Colonic mucosa (tissue), 4 donors: ENCODE results near the gene RAB1B. TPM values are rescaled to one million over a fixed set of nuclear protein-coding genes. Genes with fewer than 3 reads are reported as not detected.

Source experiments
- DNase-seq: peaks from one replicate; pipeline ENCODE4 v3.0.0-alpha.2; 2020
- H3K27ac ChIP-seq: fragments of 200-600 bp; one replicate; pipeline ENCODE4 v1.8.0; 2021
- H3K27me3 ChIP-seq: fragments of 200-600 bp; one replicate; pipeline ENCODE4 v1.8.0; 2021
- H3K36me3 ChIP-seq: fragments of 200-600 bp; one replicate; pipeline ENCODE4 v1.8.0; 2021
- H3K4me1 ChIP-seq: fragments of 200-600 bp; one replicate; pipeline ENCODE4 v1.8.0; 2021; ENCODE audit warnings: mild to moderate bottlenecking
- H3K4me3 ChIP-seq: fragments of 200-600 bp; one replicate; pipeline ENCODE4 v1.8.0; 2021
- H3K9ac ChIP-seq, 2 donors: one replicate each; pipeline ENCODE4 v1.7.0; 2013; ENCODE audit warnings: control low read depth in 2 of 2, low read depth in 2 of 2, low read length in 2 of 2
- H3K9me3 ChIP-seq: fragments of 200-600 bp; one replicate; pipeline ENCODE4 v1.8.0; 2021
- CTCF ChIP-seq: fragments of 200-600 bp; IDR thresholded peaks from one replicate; pipeline ENCODE4 v1.8.0; 2022; ENCODE audit warnings: antibody characterized with exemption, mild to moderate bottlenecking
- intact Hi-C: fragments of 100-400 bp; cut with DNase I; formaldehyde crosslinking; loops from one replicate; pipeline ENCODE4 v1.14.1; 2022
- total RNA-seq, 2 donors: library from RNA; stranded (reverse); fragmentation: NEBNext Ultra II Directional in 1 of 2; extraction: Animal tissue kit (Norgen Biotek cat#: 25700) in 1 of 2; gene quantifications; one replicate each; pipeline ENCODE4 v1.2.1, GENCODE V29; 2021
- donor health status: healthy.
- donor health status: DM: no; HTN: no; CAD: no.
- donor health status: DM: no; HTN: no; CAD: no.

RAB1B gene
- total RNA-seq, 2 donors from 2014 or later, result 212 to 243 TPM

GRCh38 chr11:66321606-66322005, 53.2 kb downstream of the RAB1B start:
- peaks cover 2% of the 10 kb centered on the region for H3K4me1 ChIP-seq
- no peak for DNase-seq
- H3K9me3 ChIP-seq, result no peaks in the 10 kb centered on the region
- H3K9ac ChIP-seq, result no peak overlapping the region
- H3K27me3 ChIP-seq, result no peaks in the 10 kb centered on the region
- intact Hi-C loops, result no loop called here
- no peak overlapping the region for H3K27ac ChIP-seq
- TF ChIP-seq CTCF, result no peak
- H3K4me3 ChIP-seq, result no peak overlapping the region
- H3K36me3 ChIP-seq, result no peaks in the 10 kb centered on the region

- intact Hi-C loops, result no loop called here
- no peak overlapping the region for H3K27ac ChIP-seq
- peaks cover 7% of the 10 kb centered on the region for H3K4me1 ChIP-seq
Measured at GRCh38 chr11:66322732-66323427, 54.4 kb downstream of the RAB1B start.

DNA sequence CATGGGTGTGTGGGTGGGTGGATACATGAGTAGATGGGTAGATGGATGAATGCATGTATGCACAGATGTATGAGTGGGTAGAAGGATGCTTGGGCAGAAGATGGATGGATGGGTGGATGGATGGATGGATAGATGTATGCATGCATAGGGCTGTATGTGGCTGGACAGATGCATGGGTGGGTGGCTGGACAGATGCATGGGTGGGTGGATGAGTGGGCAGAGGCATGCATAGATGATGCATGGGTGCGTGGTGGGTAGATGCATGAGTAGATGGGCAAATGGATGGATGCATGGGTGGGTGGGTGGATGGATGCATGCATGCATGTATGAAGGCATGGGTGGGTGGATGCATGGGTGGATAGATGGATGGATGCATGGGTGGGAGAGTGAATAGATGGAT, 55.2 kb downstream of the RAB1B start:
- Histone ChIP-seq H3K27me3 (no peaks in the 10 kb centered on the region), H3K4me1 (peaks cover 14% of the 10 kb centered on the region), H3K36me3 (no peaks in the 10 kb centered on the region), H3K9ac (no peak overlapping the region), H3K27ac (no peak overlapping the region), H3K9me3 (no peaks in the 10 kb centered on the region), H3K4me3 (no peak overlapping the region)
- intact Hi-C loops, result no loop called here
- DNase-seq, result no peak
- no peak for TF ChIP-seq CTCF

More at GRCh38 chr11:66322732-66323427, 54.4 kb downstream of the RAB1B start:
- H3K36me3 ChIP-seq, result no peaks in the 10 kb centered on the region
- no peaks in the 10 kb centered on the region for H3K27me3 ChIP-seq
- no peaks in the 10 kb centered on the region for H3K9me3 ChIP-seq
- DNase-seq, result no peak
- no peak for TF ChIP-seq CTCF
- no peak overlapping the region for H3K9ac ChIP-seq
- no peak overlapping the region for H3K4me3 ChIP-seq

- intact Hi-C loops, result loop anchor here (5.0 kb wide), 1 partner anchor 63 kb away; no protein-coding TSS in a partner anchor
- H3K4me3 ChIP-seq, result no peak overlapping the region
- DNase-seq, result no peak
- TF ChIP-seq CTCF, result no peak
- H3K9me3 ChIP-seq, result no peaks in the 10 kb centered on the region
- H3K27ac ChIP-seq, result no peak overlapping the region
- no peak overlapping the region for H3K9ac ChIP-seq
- H3K36me3 ChIP-seq, result no peaks in the 10 kb centered on the region
- no peaks in the 10 kb centered on the region for H3K27me3 ChIP-seq
- H3K4me1 ChIP-seq, result peaks cover 14% of the 10 kb centered on the region
Measured at GRCh38 chr11:66324664-66325063, 56.2 kb downstream of the RAB1B start.

DNA sequence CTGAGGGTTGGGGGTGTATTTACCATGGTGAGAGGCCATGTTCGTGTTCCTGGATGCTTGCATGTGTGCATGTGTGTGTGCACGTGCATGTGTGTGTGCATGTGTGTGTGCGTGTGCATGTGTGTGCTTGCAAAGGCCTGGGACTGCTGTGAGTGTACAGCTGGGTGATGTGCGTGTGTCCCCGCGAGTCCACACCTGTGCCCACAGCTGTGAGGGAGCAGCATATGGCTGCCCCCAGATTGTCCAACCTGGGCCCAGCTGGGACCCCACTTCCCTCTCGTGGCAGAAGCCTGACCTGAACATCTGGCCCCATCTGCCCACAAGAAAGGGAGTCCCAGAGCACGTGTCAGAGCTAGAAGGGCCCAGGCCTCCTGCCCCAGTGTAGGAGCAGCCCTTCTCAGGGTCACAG, 56.8 kb downstream of the RAB1B start:
- intact Hi-C loops, result loop anchor here (5.0 kb wide), 1 partner anchor 62 kb away; no protein-coding TSS in a partner anchor
- Histone ChIP-seq H3K9ac (no peak overlapping the region), H3K36me3 (no peaks in the 10 kb centered on the region), H3K4me1 (peaks cover 14% of the 10 kb centered on the region), H3K9me3 (no peaks in the 10 kb centered on the region), H3K27ac (no peak overlapping the region), H3K4me3 (no peak overlapping the region), H3K27me3 (no peaks in the 10 kb centered on the region)
- DNase-seq, result no peak
- no peak for TF ChIP-seq CTCF
